Activated CD8-positive, alpha-beta memory T cell treated with anti-CD3 and anti-CD28 coated beads, Interleukin-2, amount 50 U/mL, for 4 hours (primary cell): Measurements from ENCODE around the gene PGM2.

ENCODE experiments used
- DNase-seq: peaks from one replicate; pipeline ENCODE4 v3.0.0-alpha.2; 2020

PGM2 gene

DNA sequence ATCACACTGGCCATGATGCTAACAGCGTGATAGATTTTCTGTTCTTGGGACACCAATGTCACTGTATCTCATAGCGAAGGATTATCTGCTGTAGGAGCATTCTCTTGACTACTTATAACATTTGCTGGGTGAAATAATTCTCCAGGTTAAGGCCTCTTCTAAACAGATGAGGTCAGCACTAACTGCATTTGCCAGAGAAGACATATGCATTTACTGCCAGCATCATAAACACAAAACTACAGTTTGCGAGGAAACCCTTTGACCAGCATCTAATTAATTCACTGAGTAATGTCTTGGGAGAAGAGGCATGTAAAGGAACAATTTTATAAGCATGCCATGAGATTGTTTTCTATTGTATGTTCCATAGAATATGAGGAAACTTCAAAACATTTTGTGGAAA lies 78.3 kb downstream of the PGM2 start:
- no peak for DNase-seq

DNA sequence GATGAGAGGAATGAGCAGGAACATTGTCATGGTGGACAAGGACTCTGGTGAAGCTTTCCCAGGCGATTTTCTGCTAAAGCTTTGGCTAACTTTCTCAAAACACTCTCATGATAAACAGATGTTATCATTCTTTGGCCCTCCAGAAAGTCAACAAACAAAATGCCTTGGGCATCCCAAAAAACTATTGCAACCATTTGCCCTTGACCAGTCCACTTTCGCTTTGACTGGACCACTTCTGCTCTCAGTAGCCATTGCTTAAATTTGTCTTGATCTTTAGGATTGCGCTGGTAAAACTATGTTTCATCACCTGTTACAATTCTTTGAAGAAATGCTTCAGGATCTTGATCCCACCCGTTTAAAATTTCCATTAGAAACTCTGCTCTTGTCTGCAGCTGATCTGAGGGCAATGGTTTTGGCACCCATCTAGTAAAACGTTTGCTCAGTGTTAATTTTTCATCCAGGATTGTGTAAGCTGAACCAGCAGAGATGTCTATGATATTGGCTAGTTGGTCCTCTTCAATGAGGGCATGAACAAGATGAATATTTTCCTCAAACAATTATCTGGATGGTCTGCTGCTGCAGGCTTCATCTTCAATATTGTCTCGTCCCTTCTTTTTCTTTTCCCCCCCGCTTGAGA lies 79.2 kb downstream of the PGM2 start:
- DNase-seq = no peak

- DNase-seq = no peak
Observed at GRCh38 chr4:37908488-37909331, 82.2 kb downstream of the PGM2 start.

- DNase-seq = no peak
Observed at GRCh38 chr4:37909332-37910090, 83.0 kb downstream of the PGM2 start.

- DNase-seq = no peak
Observed at GRCh38 chr4:37910091-37910486, 83.6 kb downstream of the PGM2 start.
